Cardiac muscle cell (in vitro differentiated cells and primary cell): ENCODE measurements around the gene RC3H2. TPM values are rescaled to one million over a fixed set of nuclear protein-coding genes. Genes with fewer than 3 reads are reported as not detected.
"Not testable (repeated sequence)": the region's sequence is repeated elsewhere in the genome, so short reads cannot be mapped to it uniquely, and the experiment has no call there.

ENCODE experiments used
- DNase-seq, 2 donors: peaks; one replicate each; pipeline versions ENCODE4 v3.0.0 to v3.0.0-alpha.2; 2010 to 2017; ENCODE audit warnings: low read depth in 1 of 2, low spot score in 1 of 2
- H3K27ac ChIP-seq: fragments of 200-600 bp; sonication (generic); 2 replicates; pipeline ENCODE4 v1.5.1; 2016
- H3K27me3 ChIP-seq: fragments of 200-600 bp; sonication (generic); 2 replicates; pipeline ENCODE4 v1.6.0; 2016; ENCODE audit warnings: control low read depth
- H3K36me3 ChIP-seq: fragments of 200-600 bp; sonication (generic); 2 replicates; pipeline ENCODE4 v1.5.1; 2016; ENCODE audit warnings: control low read depth
- H3K4me1 ChIP-seq: fragments of 200-600 bp; sonication (generic); 2 replicates; pipeline ENCODE4 v1.8.1; 2017; ENCODE audit warnings: low read depth, mild to moderate bottlenecking, mixed run types
- H3K4me3 ChIP-seq: fragments of 200-600 bp; sonication (generic); 2 replicates; pipeline ENCODE4 v1.5.1; 2016; ENCODE audit warnings: mild to moderate bottlenecking
- H3K9me3 ChIP-seq: fragments of 200-600 bp; sonication (generic); 2 replicates; pipeline ENCODE4 v1.5.1; 2017; ENCODE audit warnings: low read depth, mild to moderate bottlenecking, control low read depth
- CTCF ChIP-seq: IDR thresholded peaks from 2 replicates; pipeline ENCODE4 v1.5.1; 2012; ENCODE audit warnings: low read depth, mild to moderate bottlenecking, low read length
- polyA plus RNA-seq: library from polyadenylated mRNA; unstranded; fragments of >200 nt; fragmentation: Nextera tagmentation; extraction: Ambion mirVana; gene quantifications from 2 replicates; pipeline ENCODE4 v1.2.1, GENCODE V29; 2016
- total RNA-seq: library from RNA; depleted of rRNA; stranded (reverse); fragments of >200 nt; gene quantifications from 2 replicates; pipeline ENCODE4 v1.2.3, GENCODE V29; 2016

Gene RC3H2
- total and polyA plus RNA-seq, 2 experiments from 2014 or later: 31.1 to 57.7 TPM

- no peaks in the 10 kb centered on the region for H3K4me1 ChIP-seq
- H3K4me3 ChIP-seq: no peak overlapping the region
- H3K27ac ChIP-seq: no peak overlapping the region
- no peak for TF ChIP-seq CTCF
- no peak for DNase-seq
- no peaks in the 10 kb centered on the region for H3K9me3 ChIP-seq
- no peaks in the 10 kb centered on the region for H3K36me3 ChIP-seq
- H3K27me3 ChIP-seq: no peaks in the 10 kb centered on the region
Measured at GRCh38 chr9:122837266-122837850, 67.8 kb downstream of the RC3H2 start.

GRCh38 chr9:122835313-122835731 is 69.8 kb downstream of the RC3H2 start:
- H3K9me3 ChIP-seq: no peaks in the 10 kb centered on the region
- no peaks in the 10 kb centered on the region for H3K36me3 ChIP-seq
- DNase-seq: peak in 1 of 2 donors; percentile 22
- H3K4me1 ChIP-seq: no peaks in the 10 kb centered on the region
- no peak overlapping the region for H3K4me3 ChIP-seq
- TF ChIP-seq CTCF: peak; percentile 3
- no peak overlapping the region for H3K27ac ChIP-seq
- H3K27me3 ChIP-seq: no peaks in the 10 kb centered on the region

- H3K4me3 ChIP-seq: no peak overlapping the region
- H3K27me3 ChIP-seq: no peaks in the 10 kb centered on the region
- no peak overlapping the region for H3K27ac ChIP-seq
- H3K36me3 ChIP-seq: no peaks in the 10 kb centered on the region
- no peak for TF ChIP-seq CTCF
- no peak for DNase-seq
- no peaks in the 10 kb centered on the region for H3K9me3 ChIP-seq
- no peaks in the 10 kb centered on the region for H3K4me1 ChIP-seq
Measured at GRCh38 chr9:122832194-122832593, 73.0 kb downstream of the RC3H2 start.

GRCh38 chr9:122828965-122829284 is 76.2 kb downstream of the RC3H2 start:
- not testable (repeated sequence) for H3K9me3 ChIP-seq, H3K4me1 ChIP-seq, DNase-seq, H3K27me3 ChIP-seq
- Histone ChIP-seq H3K27ac (peak overlapping the region; percentile 82), H3K36me3 (peaks cover 13% of the 10 kb centered on the region), H3K4me3 (peak overlapping the region; percentile 78)

GRCh38 chr9:122827761-122828093 is 77.4 kb downstream of the RC3H2 start:
- Histone ChIP-seq H3K27ac (peak overlapping the region; percentile 82), H3K9me3 (no peaks in the 10 kb centered on the region), H3K27me3 (no peaks in the 10 kb centered on the region), H3K4me1 (peaks cover 9% of the 10 kb centered on the region), H3K4me3 (peak overlapping the region; percentile 78), H3K36me3 (peaks cover 13% of the 10 kb centered on the region)
- DNase-seq: peak; percentile 45 to 57
- no peak for TF ChIP-seq CTCF

- no peak for DNase-seq
- TF ChIP-seq CTCF: no peak
- Histone ChIP-seq H3K4me3 (no peak overlapping the region), H3K4me1 (peaks cover 9% of the 10 kb centered on the region), H3K27me3 (no peaks in the 10 kb centered on the region), H3K27ac (no peak overlapping the region), H3K9me3 (no peaks in the 10 kb centered on the region), H3K36me3 (peaks cover 36% of the 10 kb centered on the region)
Measured at GRCh38 chr9:122822938-122823337, 82.2 kb downstream of the RC3H2 start.
